HG03432 (cell line): ENCODE data around the gene TMEM121.

Source experiments
- ATAC-seq: cut with Tn5 transposase; IDR thresholded peaks from one replicate; pipeline ENCODE4 v1.9.1; 2021; ENCODE audit warnings: mild to moderate bottlenecking, moderate library complexity; ENCODE audit not compliant: unreplicated experiment

TMEM121 gene

DNA sequence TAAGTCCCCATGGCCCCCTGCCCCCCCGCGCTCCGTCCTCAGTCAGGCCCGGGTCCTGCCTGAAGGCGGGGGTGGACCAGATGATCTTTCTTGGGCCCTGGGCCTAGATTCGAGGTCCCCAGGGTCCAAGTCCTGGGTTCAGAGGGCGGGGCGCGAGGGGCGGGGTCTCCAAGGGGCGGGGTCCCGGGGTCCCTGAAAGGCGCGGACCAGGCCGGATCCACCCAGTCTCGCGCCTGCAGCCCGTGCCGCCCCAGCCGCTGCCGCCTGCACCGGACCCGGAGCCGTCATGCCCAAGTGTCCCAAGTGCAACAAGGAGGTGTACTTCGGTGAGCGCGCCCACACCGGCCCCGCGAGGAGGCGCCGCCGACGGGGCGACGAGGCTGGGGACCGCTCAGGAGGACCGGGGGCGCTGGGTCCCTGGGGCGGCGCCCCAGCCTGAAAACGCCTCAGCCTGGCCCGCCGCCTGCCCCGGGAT, 39.4 kb upstream of the TMEM121 start:
- ATAC-seq: no peak

DNA sequence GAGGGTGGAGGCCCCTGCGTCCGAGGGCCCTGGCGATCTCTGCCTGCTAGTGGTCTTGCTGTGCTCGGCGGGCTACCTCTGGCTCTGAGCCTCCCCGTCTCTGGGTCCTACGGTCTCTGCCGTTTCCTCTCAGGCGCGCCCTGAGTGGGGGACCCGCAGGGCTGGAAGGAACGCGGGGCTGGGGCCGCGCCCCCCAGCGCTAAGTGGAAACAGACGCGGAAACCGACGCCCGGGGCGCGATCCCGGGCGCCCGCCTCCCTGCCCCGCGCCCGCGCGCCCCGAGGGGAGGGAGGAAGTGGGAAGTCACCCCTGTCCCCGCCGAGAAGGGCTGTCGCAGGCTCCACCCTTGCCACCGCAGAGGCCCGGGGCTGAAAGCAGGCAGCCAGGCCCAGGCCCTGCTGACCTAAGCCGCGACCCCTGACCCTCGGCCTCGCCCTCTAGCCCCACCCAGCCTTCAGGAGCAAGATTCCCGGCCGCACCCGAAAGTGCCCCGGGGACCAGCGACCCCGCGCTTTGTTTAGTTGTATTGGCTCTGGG, 38.9 kb upstream of the TMEM121 start:
- ATAC-seq: no peak

DNA sequence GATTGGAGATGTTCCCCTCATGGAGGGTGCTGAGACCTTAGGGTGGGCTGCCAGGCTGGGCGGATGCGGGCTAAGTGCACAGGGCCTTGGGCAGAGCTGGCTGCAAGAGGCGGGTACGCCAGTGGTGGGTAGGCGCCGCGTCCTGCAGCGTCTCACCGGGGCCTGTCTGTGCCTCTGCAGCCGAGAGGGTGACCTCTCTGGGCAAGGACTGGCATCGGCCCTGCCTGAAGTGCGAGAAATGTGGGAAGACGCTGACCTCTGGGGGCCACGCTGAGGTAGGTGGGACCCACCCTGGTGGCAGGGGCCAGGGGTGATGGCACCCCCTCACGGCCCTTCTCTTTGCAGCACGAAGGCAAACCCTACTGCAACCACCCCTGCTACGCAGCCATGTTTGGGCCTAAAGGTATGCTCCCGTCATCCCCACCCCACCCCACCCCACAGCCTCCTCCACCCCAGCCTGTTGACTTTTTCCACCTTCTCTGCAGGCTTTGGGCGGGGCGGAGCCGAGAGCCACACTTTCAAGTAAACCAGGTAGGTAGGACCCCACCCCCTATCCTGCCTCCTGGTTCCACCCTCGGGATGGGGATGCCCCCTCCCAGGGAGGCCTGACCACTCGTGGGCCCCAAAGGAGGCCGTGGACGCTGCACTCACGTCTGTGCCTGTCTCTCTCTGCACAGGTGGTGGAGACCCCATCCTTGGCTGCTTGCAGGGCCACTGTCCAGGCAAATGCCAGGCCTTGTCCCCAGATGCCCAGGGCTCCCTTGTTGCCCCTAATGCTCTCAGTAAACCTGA, 38.2 kb upstream of the TMEM121 start:
- no peak for ATAC-seq

- no peak for ATAC-seq
Measured at GRCh38 chr14:105488781-105489541, 37.4 kb upstream of the TMEM121 start.

GRCh38 chr14:105489542-105490266, 36.7 kb upstream of the TMEM121 start:
- no peak for ATAC-seq

DNA sequence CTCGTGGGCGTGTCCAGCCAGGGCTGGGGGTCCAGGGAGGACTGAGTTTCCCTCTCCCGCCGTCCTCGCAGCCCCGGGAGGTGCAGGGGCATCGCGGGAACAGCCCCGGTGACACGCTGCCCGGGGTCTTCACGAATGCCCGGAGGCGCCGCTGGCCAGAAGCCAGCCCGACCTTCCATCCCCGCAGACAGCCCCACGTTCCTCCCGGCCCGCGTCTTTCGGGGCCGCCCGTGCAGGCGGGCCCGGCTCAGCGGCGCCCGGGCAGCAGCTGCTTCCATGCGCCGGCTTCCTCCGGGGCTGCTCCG, 36.2 kb upstream of the TMEM121 start:
- ATAC-seq: peak; percentile 0

- peak; percentile 64 for ATAC-seq
Measured at GRCh38 chr14:105490572-105491365, 35.6 kb upstream of the TMEM121 start, which contains the start of gene TEDC1. Gene TEDC1 (plus strand): TSS chr14:105491246. CDS start chr14:105491376, 130 bp downstream.

- ATAC-seq: peak; percentile 5
Measured at GRCh38 chr14:105491366-105491973, 34.9 kb upstream of the TMEM121 start.

DNA sequence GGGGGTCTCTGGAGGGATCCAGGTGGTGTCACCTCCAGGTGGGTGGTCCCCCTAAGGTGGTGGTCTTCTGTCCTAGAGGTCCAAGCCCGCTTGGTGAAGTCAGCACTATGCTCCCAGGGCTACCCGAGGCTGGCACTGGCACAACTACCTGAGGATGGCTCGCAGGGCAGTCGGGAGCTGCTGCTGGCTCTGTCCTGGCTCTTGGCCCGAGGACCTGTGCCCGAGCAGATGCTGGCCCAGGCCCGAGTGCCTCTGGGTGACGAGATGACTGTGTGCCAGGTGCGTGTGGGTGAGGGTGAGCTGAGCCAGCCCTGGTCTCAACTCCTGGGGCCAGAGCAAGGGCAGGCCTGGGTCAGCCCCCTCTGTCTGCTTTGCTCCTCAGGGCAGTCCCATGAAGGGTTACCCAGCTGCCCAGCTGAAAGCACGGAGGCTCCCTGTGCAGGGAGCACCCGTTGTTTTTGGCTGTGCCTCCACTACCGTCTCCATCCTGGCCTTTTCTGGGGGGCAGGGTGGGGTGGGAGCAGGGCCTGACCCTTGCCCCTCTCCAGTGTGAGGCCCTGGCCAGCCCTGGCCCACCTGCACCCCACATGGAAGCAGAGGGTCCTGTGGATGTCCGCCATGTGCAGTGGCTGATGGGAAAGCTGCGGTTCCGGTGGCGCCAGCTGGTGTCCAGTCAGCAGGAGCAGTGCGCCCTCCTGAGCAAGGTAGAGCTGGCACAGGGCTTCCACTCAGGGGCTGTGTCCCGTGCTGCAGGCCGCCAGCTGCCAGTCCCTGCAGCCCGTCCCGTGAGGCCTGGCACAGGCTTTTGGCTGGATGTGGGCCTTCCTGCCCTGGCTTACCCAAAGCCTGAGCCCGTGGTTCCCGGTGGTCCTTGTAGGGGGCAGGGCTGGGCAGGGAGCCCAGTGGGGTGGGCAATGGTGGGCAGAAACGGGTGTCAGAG, 34.1 kb upstream of the TMEM121 start:
- ATAC-seq: no peak

GRCh38 chr14:105492971-105493871, 33.2 kb upstream of the TMEM121 start:
- no peak for ATAC-seq

- no peak for ATAC-seq
Measured at GRCh38 chr14:105493921-105494605, 32.3 kb upstream of the TMEM121 start.

- ATAC-seq: no peak
Measured at GRCh38 chr14:105494606-105494929, 31.8 kb upstream of the TMEM121 start.

GRCh38 chr14:105495101-105495989, 31.0 kb upstream of the TMEM121 start:
- ATAC-seq: no peak

- ATAC-seq: no peak
Measured at GRCh38 chr14:105495990-105496830, 30.2 kb upstream of the TMEM121 start.

DNA sequence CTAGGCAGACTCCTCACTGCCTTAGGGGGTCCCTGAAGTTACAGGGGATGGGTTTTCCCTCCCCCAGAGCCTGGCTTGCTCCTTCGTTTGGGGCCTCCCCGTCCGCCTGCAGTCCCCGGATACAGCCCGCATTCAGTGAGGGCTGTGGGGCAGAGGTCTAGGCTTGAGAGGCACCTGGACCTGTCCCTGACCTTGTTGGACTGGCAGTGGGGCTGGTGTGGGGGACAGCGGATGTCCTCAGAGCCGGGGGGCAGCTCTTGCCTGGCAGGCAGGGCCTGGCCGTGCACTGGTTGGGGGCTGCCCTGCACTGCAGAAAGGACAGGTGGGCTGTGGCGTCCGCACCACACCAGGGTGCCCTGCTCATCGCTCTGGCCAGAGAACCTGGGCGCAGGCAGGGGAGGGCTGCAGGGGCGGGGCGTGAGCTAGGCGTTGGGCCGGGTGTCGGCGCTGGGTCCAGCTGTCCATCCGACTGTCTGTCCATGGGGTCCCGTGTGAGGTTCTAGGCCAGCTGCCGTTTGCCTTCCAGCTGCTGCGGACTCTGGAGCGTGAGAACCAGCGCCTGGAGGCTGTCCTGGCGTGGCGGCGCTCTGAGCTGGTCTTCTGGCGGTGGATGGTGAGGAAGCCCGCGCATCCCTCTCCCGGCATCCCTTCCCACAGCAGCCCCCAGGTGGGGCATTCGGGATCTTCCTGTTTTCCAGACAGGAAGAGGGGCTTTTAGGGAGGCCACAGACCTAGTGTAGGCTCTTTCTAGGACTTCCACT, 29.4 kb upstream of the TMEM121 start:
- ATAC-seq: no peak
